Skin of body (tissue), 2 donors: ENCODE results near the gene AREL1. TPM values are rescaled to one million over a fixed set of nuclear protein-coding genes. Genes with fewer than 3 reads are reported as not detected.

Experiments
- DNase-seq: peaks from one replicate; lab custom pipeline; 2025; lab: John Stamatoyannopoulos, UW
- total RNA-seq: library from RNA; depleted of rRNA; stranded (reverse); fragments of >200 nt; gene quantifications from one replicate; pipeline ENCODE4 v1.2.3, GENCODE V29; 2014

Gene AREL1
- total RNA-seq, 1 donor from 2014 or later: 15.0 TPM

DNA sequence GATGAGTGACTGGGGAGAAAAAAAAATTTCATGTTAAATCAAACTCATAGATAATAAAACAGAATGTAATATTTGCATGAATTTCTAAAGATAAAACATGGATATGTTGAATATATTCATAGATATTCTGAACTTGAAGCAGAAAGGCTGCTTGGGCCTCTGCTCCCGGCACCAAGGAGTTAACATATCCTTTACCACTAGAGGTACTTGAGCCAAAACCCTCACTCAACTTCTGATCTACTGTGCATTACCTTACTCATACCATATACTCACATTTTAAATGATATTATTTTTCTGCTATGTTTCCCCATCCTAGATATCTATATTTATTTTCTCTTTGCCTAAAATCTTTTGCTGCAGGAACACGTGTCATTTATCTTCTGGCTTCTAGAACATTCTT lies 14.9 kb downstream of the AREL1 start:
- DNase-seq: no peak

DNA sequence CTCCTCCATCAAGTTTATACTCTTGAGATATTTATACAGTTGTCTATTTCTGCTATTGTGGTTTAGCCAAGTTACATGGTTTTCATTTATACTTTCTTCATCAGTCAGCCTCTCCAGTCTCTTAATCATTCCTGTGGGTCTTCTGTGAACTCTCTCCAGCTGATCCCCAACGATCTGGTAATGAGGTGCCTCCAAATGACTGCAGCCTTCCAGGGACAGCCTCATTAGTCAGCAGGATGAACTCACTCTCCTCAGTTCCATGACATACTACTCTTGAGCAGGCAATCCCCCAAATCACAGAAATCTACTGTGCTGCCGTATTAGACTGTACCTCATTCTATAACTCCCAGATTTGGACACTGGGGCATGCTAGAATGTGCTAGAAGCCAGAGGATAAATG lies 15.3 kb downstream of the AREL1 start:
- DNase-seq: no peak

DNA sequence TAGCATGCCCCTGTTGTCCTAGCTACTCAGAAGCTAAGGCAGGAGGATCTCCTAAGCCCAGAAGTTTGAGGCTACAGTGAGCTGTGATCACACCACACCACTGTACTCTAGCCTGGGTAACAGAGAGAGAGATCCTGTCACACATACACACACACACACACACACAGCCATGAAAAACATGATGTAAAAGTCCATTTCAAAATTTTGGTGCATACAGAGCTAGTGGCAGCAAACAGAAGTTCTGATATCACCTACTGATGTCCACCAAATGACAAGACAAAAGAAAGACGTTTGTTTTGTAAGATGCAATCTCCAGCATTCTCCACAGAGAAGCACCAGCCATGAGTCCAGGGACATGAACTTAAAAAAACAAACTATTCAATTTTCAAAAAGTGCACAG lies 15.9 kb downstream of the AREL1 start:
- DNase-seq: no peak

DNA sequence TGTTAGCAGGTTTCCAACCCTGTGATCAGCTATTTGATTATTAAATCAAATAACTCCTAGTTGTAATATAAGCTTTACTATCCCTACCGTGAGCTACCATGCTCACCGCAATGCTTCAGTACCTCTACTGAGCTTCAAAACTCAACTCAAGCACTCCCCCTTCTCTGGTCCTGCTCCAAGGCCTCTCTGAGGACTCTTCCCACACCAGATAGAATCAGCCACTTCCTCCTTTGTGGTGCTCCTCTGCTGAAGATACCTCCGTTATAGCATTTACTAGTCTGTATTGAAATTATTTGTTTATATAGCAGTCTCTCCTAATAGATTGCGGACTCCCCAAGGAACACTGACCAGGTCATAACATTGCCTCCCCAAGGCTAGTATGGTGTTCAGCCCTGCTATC lies 17.5 kb downstream of the AREL1 start:
- no peak for DNase-seq

DNA sequence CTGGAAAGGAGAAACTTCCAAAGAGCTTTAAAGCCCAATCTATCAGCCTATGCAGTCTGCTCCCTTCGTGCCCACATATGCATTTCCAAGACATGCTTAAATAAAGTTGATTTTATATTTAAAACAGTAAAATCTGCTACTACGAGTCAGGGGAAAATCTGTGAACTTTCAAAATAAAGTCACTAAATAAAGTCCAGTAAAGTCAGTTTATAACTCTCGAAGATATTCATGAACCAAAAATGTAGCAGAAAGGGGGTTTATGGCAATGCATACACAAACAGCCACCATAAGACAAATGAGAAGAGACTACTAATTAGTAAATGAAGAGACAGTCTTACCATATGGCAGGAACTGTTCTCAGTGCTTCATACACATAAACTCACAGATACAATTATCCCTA lies 19.7 kb downstream of the AREL1 start:
- DNase-seq: no peak

GRCh38 chr14:74691456-74691855 lies 21.4 kb downstream of the AREL1 start:
- no peak for DNase-seq

DNA sequence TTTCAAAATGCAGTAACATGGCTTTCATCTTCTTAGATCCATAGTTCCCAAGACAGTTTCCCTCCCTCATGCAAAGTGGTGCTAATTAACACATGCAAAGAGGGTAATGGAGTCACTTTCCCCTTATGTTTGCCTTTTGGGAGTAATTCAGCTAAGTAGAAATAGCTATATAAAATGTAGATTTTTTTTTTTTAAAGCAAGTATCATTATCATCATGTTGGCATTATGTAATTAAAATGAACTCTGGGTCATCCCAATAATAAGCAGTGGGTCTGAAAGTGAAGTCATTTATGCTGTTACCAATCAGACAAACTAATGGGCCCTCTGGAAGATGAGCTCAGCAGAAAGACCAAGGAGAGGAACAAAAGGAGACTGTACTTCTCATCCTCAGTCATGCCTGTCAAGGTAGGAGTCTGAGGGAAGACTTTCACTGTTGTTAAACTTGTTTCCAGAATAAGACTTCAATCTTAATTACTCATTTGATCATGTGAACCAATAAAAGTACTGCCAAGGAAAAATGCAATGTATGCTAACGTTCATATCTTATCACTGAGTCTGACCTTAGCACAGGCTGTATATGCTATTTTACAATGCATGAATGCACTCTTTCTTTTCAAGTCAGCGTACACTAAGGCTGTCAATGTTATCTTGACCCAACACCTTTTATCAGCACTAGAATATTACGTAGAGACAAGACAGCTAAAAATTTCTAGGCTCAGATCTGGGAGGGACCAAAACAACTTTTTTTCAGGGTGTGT lies 26.8 kb downstream of the AREL1 start:
- DNase-seq: no peak

- no peak for DNase-seq
Observed at GRCh38 chr14:74685056-74685455, 27.8 kb downstream of the AREL1 start.

- DNase-seq: no peak
Observed at GRCh38 chr14:74684434-74684833, 28.4 kb downstream of the AREL1 start.

- no peak for DNase-seq
Observed at GRCh38 chr14:74683406-74683805, 29.5 kb downstream of the AREL1 start.

- DNase-seq: no peak
Observed at GRCh38 chr14:74682169-74682952, 30.5 kb downstream of the AREL1 start.

DNA sequence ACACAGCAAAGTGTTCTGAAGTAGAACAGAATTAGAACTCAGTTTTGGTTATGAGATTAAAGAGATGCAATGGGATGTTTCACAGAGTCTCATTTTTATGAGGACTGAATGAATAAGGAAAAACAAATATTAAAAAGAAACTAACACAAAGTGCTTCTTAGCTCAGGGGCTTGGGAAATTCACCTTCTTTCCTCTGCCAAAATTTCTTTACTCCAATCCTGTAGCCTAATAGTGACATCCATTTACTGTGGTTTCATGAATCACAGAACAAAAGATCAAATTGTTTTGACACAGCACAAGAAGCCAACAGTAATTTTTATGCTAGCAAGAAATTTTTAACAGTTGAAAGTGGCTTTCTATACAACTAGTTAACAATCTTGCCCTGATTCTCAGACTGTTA lies 37.7 kb downstream of the AREL1 start:
- DNase-seq: no peak

DNA sequence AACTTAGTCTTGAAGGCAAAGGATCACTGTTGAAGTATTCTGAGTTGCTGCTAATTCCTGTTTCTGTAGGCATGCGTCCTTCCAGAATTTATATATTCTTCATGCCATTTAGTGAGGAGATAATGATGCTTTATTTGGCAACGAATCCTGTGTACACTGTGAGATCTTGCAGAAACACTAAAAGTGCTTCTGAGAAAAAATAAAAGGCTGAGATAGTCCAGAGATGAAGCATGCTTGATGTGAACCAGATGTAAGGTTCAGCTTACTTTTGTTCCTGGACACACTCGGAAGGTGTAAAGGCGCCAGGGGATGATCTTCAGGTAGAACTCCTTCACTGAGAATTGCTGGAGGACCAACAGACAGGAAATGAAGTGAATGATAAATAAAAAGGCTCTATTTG lies 39.1 kb downstream of the AREL1 start:
- DNase-seq: no peak

DNA sequence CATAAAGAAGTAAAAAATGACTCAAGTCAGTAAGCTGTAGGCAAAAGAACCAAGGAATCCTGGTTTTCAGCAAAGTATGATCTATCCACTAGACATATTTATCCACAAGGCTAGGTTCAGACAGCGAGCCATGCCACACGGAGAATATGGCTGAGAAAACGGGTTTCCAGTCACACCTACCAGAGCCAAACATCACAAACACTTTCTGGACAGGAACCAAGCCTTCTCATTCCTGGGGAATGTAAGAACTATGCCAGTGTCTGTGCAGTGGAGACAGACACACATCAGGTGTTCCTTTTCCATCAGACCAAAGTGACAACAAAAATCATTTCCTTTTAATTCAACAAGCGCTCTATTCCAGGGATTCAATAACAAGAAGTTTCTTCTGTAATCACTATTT lies 41.1 kb downstream of the AREL1 start:
- no peak for DNase-seq

- no peak for DNase-seq
Observed at GRCh38 chr14:74670726-74671411, 42.0 kb downstream of the AREL1 start.

DNA sequence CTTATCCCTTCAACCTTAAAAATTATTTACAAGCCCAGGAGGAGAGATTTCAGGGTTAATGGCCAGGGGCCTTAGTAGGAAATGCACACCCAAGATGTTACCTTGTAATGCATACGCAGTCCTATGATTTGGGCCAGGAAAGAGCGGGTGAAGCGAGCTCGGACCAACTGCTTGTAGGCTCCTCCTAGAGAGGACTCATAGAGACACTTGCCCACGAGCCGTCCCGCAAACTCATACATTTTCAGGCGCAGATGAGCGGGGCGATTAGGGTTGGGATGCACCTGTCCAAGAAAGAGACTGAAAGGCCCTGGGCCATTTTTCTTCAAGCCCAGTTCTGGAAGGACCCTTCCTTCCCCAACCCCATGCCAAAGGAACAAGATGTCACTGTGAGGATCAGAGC lies 43.0 kb downstream of the AREL1 start:
- DNase-seq: no peak

- no peak for DNase-seq
Observed at GRCh38 chr14:74669256-74669655, 43.6 kb downstream of the AREL1 start.

- DNase-seq: no peak
Observed at GRCh38 chr14:74667758-74668157, 45.1 kb downstream of the AREL1 start.

GRCh38 chr14:74664717-74665116 lies 48.2 kb downstream of the AREL1 start:
- DNase-seq: no peak

GRCh38 chr14:74663884-74664283 lies 49.0 kb downstream of the AREL1 start:
- no peak for DNase-seq

- no peak for DNase-seq
Observed at GRCh38 chr14:74661726-74662450, 51.0 kb downstream of the AREL1 start.

DNA sequence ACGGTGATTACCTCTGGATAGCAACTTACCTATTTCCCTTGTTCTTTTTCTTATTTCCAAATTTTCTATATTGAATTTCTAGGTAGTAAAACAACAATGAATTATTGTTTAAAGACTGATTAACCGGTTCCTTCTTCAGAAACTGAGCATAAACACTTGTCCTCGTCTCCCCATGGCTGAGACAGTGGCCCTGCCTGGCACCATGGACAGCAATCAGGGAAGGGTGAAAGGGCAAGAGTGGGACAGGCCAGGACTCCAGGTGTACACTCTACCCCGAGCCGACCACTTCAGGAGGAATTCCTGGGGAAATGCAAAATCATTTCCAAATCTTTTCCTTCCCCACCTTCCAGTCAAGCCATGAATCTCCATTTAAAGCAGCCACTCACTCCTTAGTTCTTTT lies 52.0 kb downstream of the AREL1 start:
- DNase-seq: no peak
